GM12878 (cell line): ENCODE data around the gene CCDC24. TPM values are rescaled to one million over a fixed set of nuclear protein-coding genes. Genes with fewer than 3 reads are reported as not detected.

Source experiments
- ATAC-seq: fragments of 200-7000 bp; cut with Tn5 transposase; 3 replicates; pipeline ENCODE4 v1.9.1; 2020; ENCODE audit warnings: mild to moderate bottlenecking, moderate library complexity
- BruUV-seq: library from RNA; stranded (reverse); fragments of 400-500 nt; replicated peaks from 2 replicates; lab custom pipeline; 2021; lab: Mats Ljungman, UMichigan
- CTCF ChIA-PET: fragments of 300-600 bp; sonication (Branson Sonifier 250); formaldehyde crosslinking; extraction: SDS; loops from one replicate; lab custom pipeline; 2021; ENCODE audit warnings: inconsistent platforms; lab: Yijun Ruan, JAX
- POLR2A ChIA-PET: fragments of 350-600 bp; formaldehyde crosslinking; extraction: SDS; loops from one replicate; lab custom pipeline; 2021; ENCODE audit warnings: inconsistent platforms; lab: Charles Lee
- RAD21 ChIA-PET: fragments of 300-600 bp; sonication (Branson Sonifier 250); formaldehyde crosslinking; loops from one replicate; lab custom pipeline; 2023; ENCODE audit warnings: antibody characterized with exemption; ENCODE audit not compliant: unreplicated experiment; lab: Charles Lee
- SMC1A ChIA-PET: fragments of 300-600 bp; sonication (Branson Sonifier 250); formaldehyde crosslinking; loops from one replicate; lab custom pipeline; 2023; ENCODE audit not compliant: unreplicated experiment, uncharacterized antibody; lab: Charles Lee
- DNase-seq: peaks from one replicate; pipeline ENCODE4 v3.0.0-alpha.2; 2011; ENCODE audit warnings: low read depth, low spot score
- FAIRE-seq: peaks from 3 replicates; lab custom pipeline; 2011; peaks lifted over from hg19 to GRCh38; lab: Jason Lieb, UNC
- H2AFZ ChIP-seq: 2 replicates; pipeline ENCODE4 v1.6.0; 2011; ENCODE audit warnings: low read depth, low read length, control low read depth; ENCODE audit not compliant: control insufficient read depth
- H3K27ac ChIP-seq: 2 replicates; pipeline ENCODE4 v1.5.1; 2011; ENCODE audit warnings: control low read depth; ENCODE audit not compliant: control insufficient read depth, insufficient read depth
- H3K27me3 ChIP-seq, 2 experiments: replicated peaks in 1 of 2; 2 replicates each; pipeline versions ENCODE4 v1.6.0 to v1.6.1; 2011; ENCODE audit warnings: low read length in 1 of 2; ENCODE audit not compliant: control insufficient read depth in 2 of 2, insufficient read depth in 2 of 2
- H3K36me3 ChIP-seq, 2 experiments: 2 replicates each; pipeline ENCODE4 v1.5.1; 2011; ENCODE audit warnings: low read length in 1 of 2; ENCODE audit not compliant: control insufficient read depth in 2 of 2, insufficient read depth in 2 of 2
- H3K4me1 ChIP-seq: 2 replicates; pipeline ENCODE4 v1.6.1; 2011; ENCODE audit warnings: mild to moderate bottlenecking, low read length, moderate library complexity, mixed read lengths; ENCODE audit not compliant: control insufficient read depth, insufficient read depth
- H3K4me2 ChIP-seq: 2 replicates; pipeline ENCODE4 v1.6.0; 2011; ENCODE audit warnings: control low read depth; ENCODE audit not compliant: control insufficient read depth, insufficient read depth
- H3K4me3 ChIP-seq: fragments of 200-600 bp; sonication (generic); 2 replicates; pipeline ENCODE4 v1.5.1; 2016
- H3K79me2 ChIP-seq: 2 replicates; pipeline ENCODE4 v1.6.0; 2011; ENCODE audit warnings: low read length; ENCODE audit not compliant: control insufficient read depth, insufficient read depth
- H3K9ac ChIP-seq: 2 replicates; pipeline ENCODE4 v1.8.0; 2011; ENCODE audit warnings: low read length, control low read depth, mixed read lengths; ENCODE audit not compliant: control insufficient read depth, insufficient read depth
- H3K9me3 ChIP-seq: replicated peaks from 3 replicates; pipeline ENCODE4 v1.5.1; 2011; ENCODE audit warnings: mild to moderate bottlenecking, low read length; ENCODE audit not compliant: control insufficient read depth, insufficient read depth
- H4K20me1 ChIP-seq: 2 replicates; pipeline ENCODE4 v1.6.0; 2011; ENCODE audit not compliant: control insufficient read depth, insufficient read depth
- CHD2 ChIP-seq: IDR thresholded peaks from 2 replicates; pipeline ENCODE4 v1.6.1; 2011; ENCODE audit warnings: low read depth, low read length, improper control_type of control experiment, borderline replicate concordance
- E4F1 ChIP-seq: fragments of 450-650 bp; IDR thresholded peaks from 2 replicates; pipeline ENCODE4 v1.6.1; 2018; ENCODE audit warnings: borderline replicate concordance, mild to moderate bottlenecking; ENCODE audit not compliant: partially characterized antibody
- HDAC6 ChIP-seq: fragments of 200-600 bp; sonication (generic); IDR thresholded peaks from one replicate; pipeline ENCODE4 v1.8.0; 2017; ENCODE audit warnings: antibody characterized with exemption; ENCODE audit not compliant: unreplicated experiment
- MEF2A ChIP-seq: IDR thresholded peaks from 2 replicates; pipeline ENCODE4 v1.6.1; 2011; ENCODE audit warnings: low read depth, mild to moderate bottlenecking, low read length, moderate library complexity; ENCODE audit not compliant: insufficient read depth
- NFYA ChIP-seq: IDR thresholded peaks from 2 replicates; pipeline ENCODE4 v1.6.1; 2011; ENCODE audit warnings: low read depth, mild to moderate bottlenecking, low read length, improper control_type of control experiment, borderline replicate concordance
- NR2C1 ChIP-seq: fragments of 450-650 bp; IDR thresholded peaks from 2 replicates; pipeline ENCODE4 v1.6.1; 2017; ENCODE audit warnings: antibody characterized with exemption, mild to moderate bottlenecking, moderate library complexity
- PKNOX1 ChIP-seq: fragments of 450-650 bp; IDR thresholded peaks from 2 replicates; pipeline ENCODE4 v1.6.1; 2016; ENCODE audit warnings: mild to moderate bottlenecking
- SMAD5 ChIP-seq: IDR thresholded peaks from 2 replicates; pipeline ENCODE4 v1.6.1; 2016; ENCODE audit warnings: antibody characterized with exemption, low read depth
- ZNF384 ChIP-seq: IDR thresholded peaks from 2 replicates; pipeline ENCODE4 v1.6.1; 2012; ENCODE audit warnings: low read depth, mild to moderate bottlenecking, low read length, improper control_type of control experiment, borderline replicate concordance
- WGBS: methylation state at CpG from one replicate; pipeline ENCODE4 v1.1.6; 2016; ENCODE audit warnings: low lambda C conversion rate; ENCODE audit not compliant: insufficient replicate concordance, insufficient coverage; ENCODE audit errors: missing lambda C conversion rate; 5-methylcytosine and 5-hydroxymethylcytosine counted together
- in situ Hi-C: fragments of 300-500 bp; cut with MboI; formaldehyde crosslinking; loops from 9 replicates; pipeline ENCODE4 v1.14.3; 2018; ENCODE audit warnings: mixed read lengths
- intact Hi-C: fragments of 100-400 bp; cut with micrococcal nuclease; formaldehyde crosslinking; loops from one replicate; pipeline ENCODE4 v1.14.2; 2022; ENCODE audit not compliant: unreplicated experiment
- polyA plus RNA-seq, 11 experiments: library from polyadenylated mRNA; depleted of rRNA in 4 of 11; unstranded in 6 of 11; stranded (reverse) in 5 of 11; fragments of >200 nt; fragmentation: Nextera tagmentation in 4 of 11; fragmentation: Illumina TruSeq in 1 of 11; extraction: Ambion mirVana in 4 of 11; extraction: Trizol in 1 of 11; gene quantifications; 1 replicate in 1 of 11; 2 replicates in 10 of 11; pipeline versions ENCODE4 v1.2.1 to v1.2.3, GENCODE V29; 2011 to 2016; ENCODE audit warnings: inconsistent platforms in 2 of 11, missing spikeins in 2 of 11, low read depth in 1 of 11
- total RNA-seq, 4 experiments: library from RNA; depleted of rRNA in 3 of 4; stranded (reverse); fragments of >200 nt in 3 of 4; fragmentation: Illumina TruSeq in 1 of 4; extraction: Trizol in 1 of 4; gene quantifications; 2 replicates each; pipeline versions ENCODE4 v1.2.1 to v1.2.3, GENCODE V29; 2013 to 2021

The CCDC24 gene
- total and polyA plus RNA-seq, 10 of the 15 experiments (the other 5 are each of a cell fraction or from before 2014, with no cell fraction given) = 0.18 to 3.1 (median 1.6) TPM; not detected in 1

- SMC1A ChIA-PET = no interaction called here
- peak within 1 kb of the TSS; percentile 96 for H3K4me2 ChIP-seq
- H3K27ac ChIP-seq = no peak within 1 kb of the TSS
- peak within 1 kb of the TSS; percentile 99 for H2AFZ ChIP-seq
- H3K4me1 ChIP-seq = peaks cover 6% of the 10 kb centered on the region
- peak within 1 kb of the TSS; percentile 65 for H3K4me3 ChIP-seq
- no TSS peak for BruUV-seq
- H4K20me1 ChIP-seq = no peaks in the 10 kb centered on the region
- H3K79me2 ChIP-seq = no peaks in the 10 kb centered on the region
- no peaks in the 10 kb centered on the region for H3K9me3 ChIP-seq
- TF ChIP-seq NFYA = no peak
- TF ChIP-seq HDAC6 = peak; percentile 1
- intact Hi-C loops = loop anchor here (5.0 kb wide), 1 partner anchor 39 kb away; the partner anchor contains the start of gene CCDC24
- ATAC-seq (peak; percentile 10), FAIRE-seq (no peak), DNase-seq (no peak)
- in situ Hi-C loops = loop anchor here (10.0 kb wide), 1 partner anchor 267 kb away; no protein-coding TSS in a partner anchor
- H3K36me3 ChIP-seq = no peaks in the 10 kb centered on the region
- CTCF ChIA-PET = interaction anchor here (1.2 to 8.9 kb wide), 2 partner anchors 28 to 268 kb away, joined by 4 to 167 read pairs; no protein-coding TSS in a partner anchor
- no peaks in the 10 kb centered on the region for H3K27me3 ChIP-seq
- POLR2A ChIA-PET = interaction anchor here (0.6 to 1.1 kb wide), 2 partner anchors 39 to 178 kb away, joined by 3 to 5 read pairs; no protein-coding TSS in a partner anchor
- RAD21 ChIA-PET = interaction anchor here (0.7 kb wide), 1 partner anchor 16 kb away, joined by 3 read pairs; no protein-coding TSS in a partner anchor
- WGBS = 33% methylated on average over 32 of the region's 40 CpGs
- H3K9ac ChIP-seq = peak within 1 kb of the TSS; percentile 67
These were observed 40.1 kb downstream of the CCDC24 start, which contains the start of gene SLC6A9 for GRCh38 chr1:44031252-44032169. SLC6A9 (minus strand) TSS chr1:44031462; CDS start chr1:44024277, 7,185 bp downstream.

GRCh38 chr1:44032170-44032790 is 40.9 kb downstream of the CCDC24 start:
- Histone ChIP-seq H2AFZ (no peak overlapping the region), H3K36me3 (no peaks in the 10 kb centered on the region), H3K9ac (no peak overlapping the region), H3K4me2 (no peak overlapping the region), H3K4me3 (no peak overlapping the region), H3K27me3 (no peaks in the 10 kb centered on the region), H3K4me1 (peaks cover 6% of the 10 kb centered on the region), H3K9me3 (no peaks in the 10 kb centered on the region), H4K20me1 (no peaks in the 10 kb centered on the region), H3K79me2 (no peaks in the 10 kb centered on the region), H3K27ac (no peak overlapping the region)
- FAIRE-seq (no peak), DNase-seq (no peak), ATAC-seq (no peak)
- ChIA-PET CTCF (interaction anchor here (1.2 to 8.9 kb wide), 2 partner anchors 29 to 269 kb away, joined by 4 to 167 read pairs; no protein-coding TSS in a partner anchor), SMC1A (no interaction called here), RAD21 (no interaction called here), POLR2A (no interaction called here)
- 87% methylated on average over 5 of the region's 6 CpGs for WGBS
- no TSS peak for BruUV-seq
- intact Hi-C loops = loop anchor here (5.0 kb wide), 1 partner anchor 40 kb away; the partner anchor contains the start of gene CCDC24
- in situ Hi-C loops = loop anchor here (10.0 kb wide), 1 partner anchor 267 kb away; no protein-coding TSS in a partner anchor
- TF ChIP-seq NR2C1 (no peak), CHD2 (no peak), SMAD5 (no peak), MEF2A (no peak), ZNF384 (no peak), PKNOX1 (no peak), E4F1 (no peak)
